AG04450 (cell line): ENCODE results near the gene COTL1. TPM values are rescaled to one million over a fixed set of nuclear protein-coding genes. Genes with fewer than 3 reads are reported as not detected.
A peak's percentile ranks its signal among the peaks of the same experiment; 100 is the strongest.

Experiments
- CTCF ChIA-PET: fragments of 300-600, 350-600 bp; formaldehyde crosslinking; extraction: SDS; loops from one replicate; lab custom pipeline; 2022; ENCODE audit warnings: antibody characterized with exemption, inconsistent platforms; lab: Charles Lee
- POLR2A ChIA-PET: fragments of 350-600 bp; formaldehyde crosslinking; extraction: SDS; loops from one replicate; lab custom pipeline; 2021; ENCODE audit warnings: antibody characterized with exemption, inconsistent platforms; lab: Yijun Ruan, JAX
- DNase-seq: peaks from one replicate; pipeline ENCODE4 v3.0.0-alpha.2; 2011; ENCODE audit warnings: low read depth, low spot score
- H3K27ac ChIP-seq: one replicate; pipeline ENCODE4 v1.5.1; 2012; ENCODE audit warnings: low read depth, low read length, control low read depth
- H3K27me3 ChIP-seq: one replicate; pipeline ENCODE4 v1.6.0; 2012; ENCODE audit warnings: low read length; ENCODE audit not compliant: control insufficient read depth, insufficient read depth
- H3K4me3 ChIP-seq: 2 replicates; pipeline ENCODE4 v1.5.1; 2011; ENCODE audit warnings: mild to moderate bottlenecking, low read depth, low read length, control low read depth
- H3K9me3 ChIP-seq: 2 replicates; pipeline ENCODE4 v1.5.1; 2012; ENCODE audit warnings: low read length; ENCODE audit not compliant: control insufficient read depth, insufficient read depth
- polyA plus RNA-seq: library from polyadenylated mRNA; depleted of rRNA; stranded (reverse); fragments of >200 nt; gene quantifications from 2 replicates; pipeline ENCODE4 v1.2.3, GENCODE V29; 2011
- TF ChIP-seq, protein P1 (sequence below): IDR thresholded peaks from 2 replicates; pipeline ENCODE4 v1.5.1; 2011; ENCODE audit warnings: low read depth, low read length, control low read depth, inconsistent platforms

COTL1 gene
- polyA plus RNA-seq, 1 experiment = 153 TPM

DNA sequence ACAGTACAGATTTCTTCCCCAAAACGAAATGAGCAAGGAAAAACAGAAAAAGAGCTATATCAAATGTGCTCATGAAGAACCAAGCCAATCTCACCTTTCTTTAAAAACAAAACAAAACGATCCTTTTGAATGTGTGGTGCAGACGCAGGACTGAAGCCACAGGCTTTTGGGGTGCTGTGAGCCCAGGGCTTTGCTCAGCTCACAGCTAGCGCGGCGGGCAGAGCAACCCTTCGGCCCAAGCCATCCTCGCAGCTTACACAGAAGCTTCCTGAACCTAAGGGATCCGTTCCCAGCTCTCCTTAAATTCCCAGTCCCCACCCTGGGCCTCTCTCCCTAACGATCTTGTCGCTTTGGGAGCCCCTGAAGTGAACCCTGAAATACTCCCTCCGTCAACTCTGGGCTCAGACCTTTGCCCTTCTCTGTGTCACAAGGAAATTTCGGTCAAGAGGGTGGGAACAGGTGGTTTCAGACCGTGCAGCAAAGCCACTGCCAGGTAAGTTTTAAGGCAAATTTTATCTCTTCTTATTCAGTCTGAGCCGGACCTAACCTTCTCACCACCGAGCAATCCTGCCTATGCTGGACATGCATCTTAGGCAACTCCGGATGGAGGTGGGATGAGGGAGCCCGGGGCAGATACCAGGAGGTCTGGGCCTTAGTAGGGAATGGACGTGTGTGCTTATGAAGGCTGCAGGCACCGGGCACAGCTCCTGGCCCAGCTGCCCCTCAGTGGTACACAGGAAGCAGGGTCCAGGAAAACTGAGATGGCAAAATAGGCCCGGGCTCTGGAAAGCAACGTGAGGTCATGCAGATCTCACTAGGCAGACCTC, 52.0 kb downstream of the COTL1 start:
- Histone ChIP-seq H3K4me3 (no peak overlapping the region), H3K27me3 (no peaks in the 10 kb centered on the region), H3K27ac (no peak overlapping the region), H3K9me3 (peaks cover 4% of the 10 kb centered on the region)
- POLR2A ChIA-PET = no interaction called here
- TF ChIP-seq, protein P1, sequence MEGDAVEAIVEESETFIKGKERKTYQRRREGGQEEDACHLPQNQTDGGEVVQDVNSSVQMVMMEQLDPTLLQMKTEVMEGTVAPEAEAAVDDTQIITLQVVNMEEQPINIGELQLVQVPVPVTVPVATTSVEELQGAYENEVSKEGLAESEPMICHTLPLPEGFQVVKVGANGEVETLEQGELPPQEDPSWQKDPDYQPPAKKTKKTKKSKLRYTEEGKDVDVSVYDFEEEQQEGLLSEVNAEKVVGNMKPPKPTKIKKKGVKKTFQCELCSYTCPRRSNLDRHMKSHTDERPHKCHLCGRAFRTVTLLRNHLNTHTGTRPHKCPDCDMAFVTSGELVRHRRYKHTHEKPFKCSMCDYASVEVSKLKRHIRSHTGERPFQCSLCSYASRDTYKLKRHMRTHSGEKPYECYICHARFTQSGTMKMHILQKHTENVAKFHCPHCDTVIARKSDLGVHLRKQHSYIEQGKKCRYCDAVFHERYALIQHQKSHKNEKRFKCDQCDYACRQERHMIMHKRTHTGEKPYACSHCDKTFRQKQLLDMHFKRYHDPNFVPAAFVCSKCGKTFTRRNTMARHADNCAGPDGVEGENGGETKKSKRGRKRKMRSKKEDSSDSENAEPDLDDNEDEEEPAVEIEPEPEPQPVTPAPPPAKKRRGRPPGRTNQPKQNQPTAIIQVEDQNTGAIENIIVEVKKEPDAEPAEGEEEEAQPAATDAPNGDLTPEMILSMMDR = no peak
- DNase-seq = no peak
- CTCF ChIA-PET = interaction anchor here (1.8 kb wide), 1 partner anchor 55 kb away, joined by 8 read pairs; no protein-coding TSS in a partner anchor

DNA sequence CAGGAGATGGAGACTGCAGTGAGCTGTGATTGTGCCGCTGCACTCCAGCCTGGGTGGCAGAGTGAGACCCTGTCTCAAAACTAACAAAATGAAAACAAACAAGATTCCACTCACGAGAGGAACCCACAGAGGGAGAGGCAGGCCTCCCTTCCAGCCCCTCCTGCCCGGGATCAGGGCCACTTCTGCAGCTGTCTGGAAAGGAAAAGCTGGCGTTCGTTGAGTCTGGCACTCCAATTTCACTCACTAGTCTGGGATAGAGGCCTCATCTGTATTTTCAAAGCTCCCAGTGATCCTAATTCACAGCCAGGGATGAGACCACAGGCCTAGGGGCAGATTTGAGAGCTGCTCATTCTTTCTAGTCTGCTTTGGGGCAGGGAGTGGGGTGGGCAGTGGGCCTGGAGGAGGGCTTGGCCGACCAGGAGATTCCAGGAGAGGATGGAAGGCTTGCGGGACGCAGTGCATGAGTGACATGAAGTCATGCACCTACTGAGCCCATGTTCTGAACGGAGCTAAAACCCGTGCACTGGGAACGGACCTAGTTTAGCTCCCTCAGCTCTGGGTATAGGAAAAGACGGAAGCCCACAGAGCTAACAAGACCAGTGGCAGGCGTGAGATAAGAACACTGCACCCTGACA, 54.0 kb downstream of the COTL1 start:
- CTCF ChIA-PET = no interaction called here
- POLR2A ChIA-PET = no interaction called here
- H3K9me3 ChIP-seq = no peaks in the 10 kb centered on the region; the same call in 1 of the 2 replicates
- H3K27ac ChIP-seq = no peak overlapping the region
- H3K27me3 ChIP-seq = no peaks in the 10 kb centered on the region
- TF ChIP-seq, protein P1 = no peak
- H3K4me3 ChIP-seq = no peak overlapping the region
- DNase-seq = no peak

DNA sequence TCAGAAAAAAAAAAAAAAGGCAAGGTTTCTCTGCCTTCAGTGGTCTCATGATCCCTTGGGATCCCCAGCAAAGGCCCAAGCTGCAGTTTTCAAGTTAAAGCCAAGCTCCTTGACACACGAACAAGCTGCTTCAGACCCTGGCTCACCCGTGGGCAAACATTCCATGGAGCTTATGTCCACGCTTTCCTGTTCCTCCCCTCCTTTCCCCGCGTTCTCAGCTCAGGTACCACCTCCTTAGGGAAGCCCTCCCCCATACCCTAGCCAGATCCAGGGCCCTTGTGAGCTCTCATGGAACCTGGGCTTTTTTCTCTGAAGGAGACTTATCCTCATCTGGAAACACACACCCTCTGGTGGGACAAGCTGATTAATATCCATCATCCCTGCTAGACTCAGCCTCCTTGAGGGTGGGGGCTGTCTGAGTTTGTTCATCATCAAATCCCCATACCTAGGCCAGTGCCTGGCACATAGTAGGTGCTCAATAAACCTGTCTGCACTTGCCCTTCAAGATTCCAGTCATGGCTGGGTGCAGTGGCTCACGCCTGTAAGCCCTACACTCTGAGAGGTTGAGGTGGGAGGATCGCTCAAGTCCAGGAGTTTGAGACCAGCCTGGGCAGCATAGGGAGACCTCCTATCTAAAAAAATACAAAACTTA, 54.7 kb downstream of the COTL1 start:
- POLR2A ChIA-PET = interaction anchor here (0.6 kb wide), 1 partner anchor 59 kb away, joined by 3 read pairs; no protein-coding TSS in a partner anchor
- Histone ChIP-seq H3K9me3 (no peaks in the 10 kb centered on the region), H3K4me3 (no peak overlapping the region), H3K27me3 (no peaks in the 10 kb centered on the region), H3K27ac (peak overlapping the region; percentile 31)
- CTCF ChIA-PET = interaction anchor here (0.6 kb wide), 1 partner anchor 51 kb away, joined by 4 read pairs; no protein-coding TSS in a partner anchor
- TF ChIP-seq, protein P1 = no peak
- DNase-seq = no peak

DNA sequence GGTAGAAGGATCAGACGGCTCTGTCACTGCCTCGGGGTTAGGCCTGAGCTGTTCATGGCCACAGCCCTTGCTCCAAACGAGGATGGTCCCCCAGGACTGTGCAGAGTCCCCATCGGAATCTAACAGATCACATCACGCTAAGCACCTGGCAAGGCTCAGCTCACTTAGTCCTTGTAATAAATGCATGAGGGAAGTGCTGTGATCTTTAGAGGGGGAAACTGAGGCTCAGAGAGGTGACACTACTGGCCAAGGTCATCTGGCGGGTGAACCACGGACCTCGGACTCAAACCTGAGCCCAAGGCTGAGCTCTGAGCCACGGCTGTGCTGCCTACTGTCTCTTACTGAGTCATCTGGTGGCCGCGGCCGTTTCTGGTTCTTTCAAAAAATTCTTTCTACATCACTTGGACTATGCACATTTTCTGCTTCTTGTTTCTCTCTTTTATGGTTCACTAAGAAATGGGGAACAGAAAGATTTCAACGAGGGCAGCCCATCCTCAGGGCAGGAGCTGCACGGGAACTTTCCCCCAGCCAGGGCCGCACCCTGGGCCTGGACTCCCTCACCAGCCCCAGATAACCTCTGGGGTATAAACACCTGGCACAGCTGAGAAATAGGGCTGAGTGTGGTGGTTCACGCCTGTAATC, 55.6 kb downstream of the COTL1 start:
- CTCF ChIA-PET = interaction anchor here (0.6 kb wide), 1 partner anchor 52 kb away, joined by 4 read pairs; no protein-coding TSS in a partner anchor
- H3K9me3 ChIP-seq = no peaks in the 10 kb centered on the region; the same call in 1 of the 2 replicates
- H3K4me3 ChIP-seq = no peak overlapping the region
- TF ChIP-seq, protein P1 = no peak
- no peak for DNase-seq
- no peak overlapping the region for H3K27ac ChIP-seq
- no peaks in the 10 kb centered on the region for H3K27me3 ChIP-seq
- POLR2A ChIA-PET = interaction anchor here (0.5 kb wide), 1 partner anchor 38 kb away, joined by 4 read pairs; no protein-coding TSS in a partner anchor
